Renal cortical epithelial cell (primary cell): ENCODE measurements around the gene KAT8. TPM values are rescaled to one million over a fixed set of nuclear protein-coding genes. Genes with fewer than 3 reads are reported as not detected.

Source experiments
- DNase-seq: peaks from one replicate; pipeline ENCODE4 v3.0.0-alpha.2; 2011; ENCODE audit warnings: low read depth
- total RNA-seq: library from RNA; depleted of rRNA; stranded (reverse); fragments of >200 nt; gene quantifications from 2 replicates; pipeline ENCODE4 v1.2.3, GENCODE V29; 2014

KAT8 gene
- total RNA-seq, 1 donor from 2014 or later: 45.1 TPM

DNA sequence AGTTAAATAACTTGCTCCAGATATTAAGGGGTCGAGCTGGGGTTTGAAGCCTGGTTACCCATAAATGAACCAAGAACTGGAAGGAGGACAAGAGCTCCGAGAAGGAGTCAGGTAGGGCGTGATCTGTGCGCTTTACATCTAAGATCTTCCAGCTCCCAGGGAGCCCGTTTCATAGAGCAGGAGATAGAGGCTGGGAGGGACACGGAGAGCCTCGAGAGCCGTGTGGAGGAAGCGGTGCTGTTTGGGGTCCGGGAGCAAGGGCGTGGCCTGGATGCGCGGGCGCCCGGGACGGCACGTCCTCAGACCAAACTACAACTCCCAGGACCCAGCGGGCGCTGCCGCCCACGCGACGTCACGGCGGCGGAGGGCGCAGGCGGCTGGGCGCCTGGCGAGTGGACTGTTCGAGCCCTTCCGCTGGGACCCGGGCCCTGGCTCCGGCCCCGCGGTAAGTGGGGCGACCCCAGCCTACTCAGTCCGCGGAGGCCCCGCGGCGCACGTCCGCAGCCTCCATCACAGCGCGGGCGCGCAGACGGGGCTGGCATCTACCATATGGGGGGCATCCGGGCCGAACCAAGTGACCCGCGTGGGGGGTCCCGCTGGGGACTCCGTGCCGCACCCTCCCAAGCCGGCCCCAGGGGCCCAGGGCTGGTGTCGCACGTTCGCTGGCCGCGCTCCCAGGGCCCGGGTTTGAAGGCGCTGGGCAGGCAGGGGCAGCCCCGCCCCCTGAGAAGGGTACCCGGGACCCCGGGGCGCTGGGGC is 9.2 kb upstream of the KAT8 start, which contains the start of gene BCKDK:
Gene BCKDK (plus strand): TSS at position 352 of the 759 bp plus-strand sequence. CDS start 838 bp downstream, outside the sequence.
- DNase-seq: no peak

GRCh38 chr16:31108794-31109558 is 8.5 kb upstream of the KAT8 start:
- no peak for DNase-seq

- DNase-seq: no peak
Observed at GRCh38 chr16:31109622-31110021, 7.8 kb upstream of the KAT8 start.

GRCh38 chr16:31110106-31111034 is 7.1 kb upstream of the KAT8 start:
- DNase-seq: no peak

GRCh38 chr16:31111881-31112466 is 5.5 kb upstream of the KAT8 start:
- DNase-seq: no peak

DNA sequence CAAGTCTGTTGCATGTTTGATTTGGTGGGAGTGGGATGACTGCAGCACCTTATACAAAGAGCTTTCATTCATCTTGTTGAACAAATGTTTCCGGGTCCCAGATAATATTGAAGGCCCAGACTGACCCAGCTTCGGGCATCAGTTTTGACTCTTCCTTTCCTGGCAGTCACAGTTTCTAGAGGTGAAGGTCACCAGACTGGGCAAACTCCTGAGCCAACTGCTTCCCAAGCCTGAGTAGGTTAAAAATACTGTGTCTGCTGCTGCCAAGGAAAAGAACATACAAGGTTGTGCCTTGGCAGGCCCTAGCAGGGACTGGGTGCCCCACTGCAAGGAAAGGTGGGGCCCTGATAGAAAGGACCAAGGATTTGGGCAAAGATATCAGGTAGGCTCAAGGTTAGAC is 4.8 kb upstream of the KAT8 start:
- DNase-seq: no peak

GRCh38 chr16:31113121-31114120 is 4.0 kb upstream of the KAT8 start:
- peak; percentile 97 for DNase-seq

DNA sequence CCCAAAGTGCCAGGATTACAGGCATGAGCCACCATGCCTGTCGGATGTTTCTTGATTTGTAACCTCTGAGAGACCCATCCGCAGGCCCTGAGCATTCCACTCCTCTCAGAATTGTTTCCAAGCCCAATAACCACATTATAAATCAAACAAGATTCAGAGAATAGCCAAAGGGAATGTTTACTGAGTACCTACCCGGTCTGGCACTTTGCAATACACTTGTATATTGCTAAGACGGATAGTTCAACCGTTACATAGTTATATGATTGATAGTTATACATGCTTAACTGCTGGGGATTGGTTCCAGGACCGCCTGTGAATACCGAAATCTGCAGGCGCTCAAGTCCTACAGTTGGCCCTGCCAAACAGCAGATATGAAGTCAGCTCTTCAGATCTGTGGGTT is 3.0 kb upstream of the KAT8 start:
- DNase-seq: no peak

DNA sequence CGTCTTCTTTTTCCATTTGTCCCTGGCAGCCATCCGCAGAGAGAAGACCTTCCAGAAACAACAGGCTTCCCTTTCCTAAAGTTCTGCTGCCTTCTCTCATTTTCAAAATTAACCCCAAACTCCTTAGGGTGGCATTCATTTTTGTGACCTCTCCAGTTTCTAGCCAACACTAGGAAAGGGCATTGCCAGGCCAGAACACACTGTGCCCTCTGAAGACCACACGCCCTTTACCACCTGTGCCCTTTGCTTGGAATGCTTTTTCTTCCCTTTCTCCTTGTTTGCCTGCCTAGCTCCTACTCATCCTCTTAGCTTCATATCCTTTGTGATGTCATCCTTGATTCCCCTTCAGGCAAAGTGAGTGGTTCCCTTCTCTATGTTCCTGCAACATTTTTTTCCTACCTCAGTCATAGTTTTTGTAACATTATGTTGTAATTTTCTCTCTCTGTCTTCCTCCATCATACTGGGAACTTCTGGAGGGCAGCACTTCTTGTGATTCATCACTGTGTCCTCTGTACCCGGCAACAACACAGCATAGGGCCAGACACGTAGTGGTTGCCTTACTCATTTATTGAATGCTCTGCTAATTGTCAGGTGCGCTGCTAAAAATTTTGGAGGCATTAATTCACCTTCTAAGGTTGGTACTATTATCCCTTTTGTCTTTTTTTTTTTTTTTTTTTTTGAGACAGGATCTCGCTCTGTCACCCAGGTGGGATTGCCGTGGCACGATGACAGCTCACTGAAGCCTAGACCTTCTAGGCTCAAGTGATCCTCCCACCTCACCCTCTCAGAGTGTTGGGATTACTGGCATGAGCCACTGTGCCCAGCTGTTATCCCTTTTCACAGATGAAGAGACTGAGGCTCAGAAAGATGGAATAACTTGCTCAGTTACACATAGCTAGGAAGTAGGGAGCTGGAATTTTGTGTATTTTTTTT is 1.0 kb downstream of the KAT8 start:
- DNase-seq: peak; percentile 82

DNA sequence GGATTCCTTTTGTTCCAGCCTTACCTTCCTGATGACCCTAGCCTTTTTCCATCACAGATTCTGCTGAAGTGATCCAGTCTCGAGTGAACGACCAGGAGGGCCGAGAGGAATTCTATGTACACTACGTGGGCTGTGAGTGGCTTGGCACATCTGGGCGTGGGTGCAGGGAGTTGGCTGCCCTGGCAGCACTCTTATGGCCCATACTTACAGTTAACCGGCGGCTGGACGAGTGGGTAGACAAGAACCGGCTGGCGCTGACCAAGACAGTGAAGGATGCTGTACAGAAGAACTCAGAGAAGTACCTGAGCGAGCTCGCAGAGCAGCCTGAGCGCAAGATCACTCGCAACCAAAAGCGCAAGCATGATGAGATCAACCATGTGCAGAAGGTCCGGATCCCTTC is 2.7 kb downstream of the KAT8 start:
- no peak for DNase-seq

DNA sequence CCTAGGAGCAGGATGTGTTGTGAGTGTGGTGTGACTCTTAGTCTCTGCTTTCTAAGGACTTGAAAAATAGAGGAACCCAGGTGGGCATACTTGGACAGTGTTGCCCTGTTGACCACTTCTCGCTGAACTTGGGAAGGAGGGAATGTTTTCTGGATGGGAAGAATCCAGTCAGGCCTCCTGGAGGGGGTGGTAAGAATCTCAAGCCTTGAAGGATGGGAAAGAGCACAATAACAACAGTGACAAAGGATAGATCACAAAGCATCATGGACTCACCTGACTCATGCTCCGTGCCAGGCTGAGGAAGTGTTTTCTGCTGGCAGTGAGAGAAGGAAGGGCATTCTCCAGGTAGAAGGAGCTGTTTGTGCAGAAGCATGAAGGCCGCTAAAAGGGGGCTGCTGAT is 8.4 kb downstream of the KAT8 start:
- DNase-seq: no peak

DNA sequence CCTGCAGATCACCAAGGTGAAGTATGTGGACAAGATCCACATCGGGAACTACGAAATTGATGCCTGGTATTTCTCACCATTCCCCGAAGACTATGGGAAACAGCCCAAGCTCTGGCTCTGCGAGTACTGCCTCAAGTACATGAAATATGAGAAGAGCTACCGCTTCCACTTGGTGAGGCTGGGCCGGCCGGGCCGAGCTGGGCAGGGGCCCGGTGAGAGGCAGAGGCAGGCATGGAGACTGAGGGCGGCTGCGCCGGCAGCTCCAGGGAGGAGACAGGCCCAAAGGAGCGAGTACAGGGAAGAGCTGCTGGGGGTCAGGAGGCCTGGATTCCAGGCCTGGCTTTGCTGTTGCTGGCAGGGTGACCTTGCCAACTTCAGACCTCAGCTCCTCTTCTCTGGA is 9.7 kb downstream of the KAT8 start:
- DNase-seq: no peak

DNA sequence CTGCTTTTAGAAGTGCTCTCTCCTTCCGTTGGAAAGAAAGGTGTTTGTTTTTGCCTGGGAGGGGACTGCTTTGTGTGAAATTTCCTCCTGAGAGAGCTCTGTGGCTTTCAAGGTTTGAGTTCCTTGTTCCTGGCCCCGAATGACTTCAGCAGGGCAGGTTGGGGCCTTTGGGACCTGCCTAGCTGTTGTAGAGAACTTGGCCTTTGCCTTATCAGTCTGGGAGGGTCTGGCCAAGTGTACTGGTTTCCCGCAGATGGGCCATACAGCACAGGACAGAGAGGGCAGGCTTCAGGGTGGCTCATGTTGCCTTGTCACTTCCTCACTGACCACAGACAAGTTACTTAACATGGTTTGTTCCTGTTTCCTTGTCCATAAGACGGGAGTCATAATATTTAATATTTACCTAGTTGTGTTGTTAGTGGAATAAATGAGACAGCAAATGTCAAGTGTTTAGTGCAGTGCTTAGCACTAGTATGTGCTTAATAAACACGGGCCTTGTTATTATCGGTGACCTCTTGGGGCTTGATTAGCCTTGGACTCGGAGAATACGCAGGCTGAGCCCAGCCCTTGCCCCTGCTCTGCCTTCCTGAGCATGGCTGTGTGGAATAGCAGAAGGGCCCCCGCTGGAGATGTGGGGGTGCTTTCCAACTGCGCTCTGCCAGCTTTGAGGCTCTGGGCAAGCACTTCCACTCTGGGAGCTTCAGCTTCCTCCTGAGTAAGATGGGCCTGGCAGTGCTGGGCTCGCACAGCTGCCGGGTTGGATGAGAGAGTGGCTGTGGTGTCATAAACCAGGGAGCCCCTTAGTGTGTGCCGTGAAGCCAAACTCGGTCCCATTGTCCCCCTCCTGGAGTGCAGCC is 11.5 kb downstream of the KAT8 start:
- peak; percentile 24 for DNase-seq

DNA sequence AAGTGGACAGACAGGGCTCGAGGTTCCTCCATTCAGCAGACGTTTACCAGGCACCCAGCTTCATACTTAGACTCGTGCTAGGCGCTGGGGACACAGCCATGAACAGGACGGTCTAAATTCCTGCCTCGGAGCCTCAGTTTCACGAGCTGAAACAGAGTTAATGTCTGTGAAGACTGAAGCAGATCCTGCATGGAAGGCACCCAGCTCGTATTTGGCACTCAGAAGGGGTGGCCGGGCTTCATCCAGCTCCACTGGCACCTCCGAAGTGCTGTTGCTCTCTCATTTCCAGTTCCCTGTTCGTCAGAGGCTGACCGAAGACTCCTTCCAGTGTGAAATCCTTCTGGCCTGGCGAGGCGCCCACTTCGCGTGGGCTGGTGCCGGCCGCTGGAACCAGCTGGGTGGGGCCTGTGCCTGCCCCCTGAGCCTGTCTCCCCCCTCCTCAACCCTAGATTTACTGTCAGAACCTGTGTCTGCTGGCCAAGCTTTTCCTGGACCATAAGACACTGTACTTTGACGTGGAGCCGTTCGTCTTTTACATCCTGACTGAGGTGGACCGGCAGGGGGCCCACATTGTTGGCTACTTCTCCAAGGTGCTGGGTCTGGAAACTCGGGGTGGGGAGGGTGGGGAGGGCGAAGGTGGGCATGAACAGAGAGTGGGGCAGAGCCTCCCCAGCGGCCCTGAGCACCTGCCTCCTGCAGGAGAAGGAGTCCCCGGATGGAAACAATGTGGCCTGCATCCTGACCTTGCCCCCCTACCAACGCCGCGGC is 12.3 kb downstream of the KAT8 start:
- no peak for DNase-seq

- no peak for DNase-seq
Observed at GRCh38 chr16:31130336-31130891, 12.9 kb downstream of the KAT8 start.

DNA sequence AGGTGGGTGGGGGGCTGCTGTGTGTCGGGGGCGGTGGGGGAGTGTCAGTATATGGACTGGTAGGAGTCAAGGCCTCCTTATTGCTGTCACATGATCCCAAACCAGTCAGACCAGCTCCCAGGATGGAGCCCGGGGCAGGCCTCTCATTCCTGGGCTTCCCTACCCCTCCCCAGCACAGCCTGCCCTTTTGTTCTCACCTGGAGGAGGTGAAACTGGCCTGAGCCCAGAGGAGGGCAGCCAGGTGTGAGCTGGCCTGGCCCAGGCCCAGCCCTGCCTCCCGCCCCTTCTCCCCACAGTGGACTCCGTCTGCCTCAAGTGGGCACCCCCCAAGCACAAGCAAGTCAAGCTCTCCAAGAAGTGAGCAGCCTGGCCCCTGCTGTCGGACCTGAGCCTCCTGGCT is 13.4 kb downstream of the KAT8 start:
- DNase-seq: no peak

- no peak for DNase-seq
Observed at GRCh38 chr16:31131416-31131815, 14.0 kb downstream of the KAT8 start.
